IMR-90 (cell line): ENCODE results near the gene EGFR. TPM values are rescaled to one million over a fixed set of nuclear protein-coding genes. Genes with fewer than 3 reads are reported as not detected.

ENCODE experiments used
- ATAC-seq: fragments of 200-7000 bp; cut with Tn5 transposase; 2 replicates; pipeline ENCODE4 v1.9.1; 2020; ENCODE audit warnings: low read depth, mild to moderate bottlenecking, moderate library complexity
- BruUV-seq: library from RNA; stranded (reverse); fragments of 400-500 nt; replicated peaks from 2 replicates; lab custom pipeline; 2021; lab: Mats Ljungman, UMichigan
- CTCF ChIA-PET: fragments of 300-600 bp; formaldehyde crosslinking; extraction: SDS; loops from one replicate; lab custom pipeline; 2021; ENCODE audit warnings: antibody characterized with exemption; lab: Yijun Ruan, JAX
- POLR2A ChIA-PET: fragments of 300-600 bp; sonication (Branson Sonifier 250); formaldehyde crosslinking; loops from one replicate; lab custom pipeline; 2022; ENCODE audit warnings: antibody characterized with exemption; ENCODE audit not compliant: unreplicated experiment; lab: Charles Lee
- DNase-seq: peaks from one replicate; pipeline ENCODE4 v3.0.0; 2013
- H2AFZ ChIP-seq: replicated peaks from 2 replicates; pipeline ENCODE3; 2013; ENCODE audit warnings: low read length, mild to moderate bottlenecking; ENCODE audit not compliant: poor library complexity
- H2AK5ac ChIP-seq: 2 replicates; pipeline ENCODE4 v1.6.1; 2013; ENCODE audit warnings: low read depth, low read length, inconsistent platforms
- H2AK9ac ChIP-seq: replicated peaks from 2 replicates; pipeline ENCODE3; 2013; ENCODE audit warnings: mild to moderate bottlenecking, low read depth, low read length, moderate library complexity; ENCODE audit not compliant: poor library complexity
- H2BK120ac ChIP-seq: 2 replicates; pipeline ENCODE4 v1.6.1; 2013; ENCODE audit warnings: low read depth, low read length, inconsistent platforms
- H2BK15ac ChIP-seq: 3 replicates; pipeline ENCODE4 v1.6.1; 2013; ENCODE audit warnings: low read depth, low read length, inconsistent platforms
- H2BK20ac ChIP-seq: 2 replicates; pipeline ENCODE4 v1.6.1; 2013; ENCODE audit warnings: low read depth, mild to moderate bottlenecking, inconsistent platforms, low read length, moderate library complexity
- H2BK5ac ChIP-seq: 2 replicates; pipeline ENCODE4 v1.6.1; 2013; ENCODE audit warnings: mild to moderate bottlenecking, low read depth, low read length, inconsistent platforms; ENCODE audit not compliant: poor library complexity, severe bottlenecking
- H3K14ac ChIP-seq: replicated peaks from 2 replicates; pipeline ENCODE4 v1.6.1; 2013; ENCODE audit warnings: low read depth, low read length, inconsistent platforms
- H3K18ac ChIP-seq: 2 replicates; pipeline ENCODE4 v1.6.1; 2013; ENCODE audit warnings: low read depth, low read length, control low read depth
- H3K23ac ChIP-seq: 2 replicates; pipeline ENCODE4 v1.6.1; 2013; ENCODE audit warnings: low read depth, low read length, inconsistent platforms
- H3K27ac ChIP-seq: 2 replicates; pipeline ENCODE4 v1.5.1; 2013; ENCODE audit warnings: mild to moderate bottlenecking, control low read depth, low read length; ENCODE audit not compliant: insufficient read depth
- H3K27me3 ChIP-seq: 2 replicates; pipeline ENCODE4 v1.6.1; 2013; ENCODE audit warnings: low read length; ENCODE audit not compliant: control insufficient read depth, insufficient read depth
- H3K36me3 ChIP-seq: 2 replicates; pipeline ENCODE4 v1.6.1; 2013; ENCODE audit warnings: low read length, mixed read lengths; ENCODE audit not compliant: control insufficient read depth, insufficient read depth
- H3K4ac ChIP-seq: 2 replicates; pipeline ENCODE4 v1.6.1; 2013; ENCODE audit warnings: low read depth, low read length, inconsistent platforms
- H3K4me1 ChIP-seq: 2 replicates; pipeline ENCODE4 v1.6.1; 2013; ENCODE audit warnings: low read length, mixed read lengths; ENCODE audit not compliant: control insufficient read depth, insufficient read depth
- H3K4me2 ChIP-seq: 2 replicates; pipeline ENCODE4 v1.6.1; 2013; ENCODE audit warnings: low read depth, mild to moderate bottlenecking, control low read depth, low read length, moderate library complexity
- H3K4me3 ChIP-seq: 2 replicates; pipeline ENCODE4 v1.5.1; 2013; ENCODE audit warnings: low read depth, mild to moderate bottlenecking, control low read depth, low read length, moderate library complexity; ENCODE audit not compliant: insufficient read depth
- H3K56ac ChIP-seq: 2 replicates; pipeline ENCODE4 v1.6.1; 2013; ENCODE audit warnings: low read length, inconsistent platforms; ENCODE audit not compliant: insufficient read depth; ENCODE audit errors: extremely low read depth
- H3K79me1 ChIP-seq, 2 experiments: 2 replicates each; pipeline ENCODE4 v1.6.1; 2013; ENCODE audit warnings: low read length in 2 of 2, inconsistent platforms in 1 of 2, low read depth in 1 of 2
- H3K9ac ChIP-seq: 2 replicates; pipeline ENCODE4 v1.6.1; 2013; ENCODE audit warnings: low read depth, low read length, control low read depth
- H3K9me1 ChIP-seq: 2 replicates; pipeline ENCODE4 v1.6.1; 2013; ENCODE audit warnings: low read length, inconsistent platforms; ENCODE audit not compliant: insufficient read depth
- H3K9me3 ChIP-seq: 2 replicates; pipeline ENCODE4 v1.6.1; 2013; ENCODE audit warnings: low read length; ENCODE audit not compliant: control insufficient read depth, insufficient read depth
- H4K20me1 ChIP-seq: 2 replicates; pipeline ENCODE4 v1.6.1; 2013; ENCODE audit warnings: low read length, inconsistent platforms; ENCODE audit not compliant: insufficient read depth
- H4K5ac ChIP-seq: 2 replicates; pipeline ENCODE4 v1.6.1; 2013; ENCODE audit warnings: mild to moderate bottlenecking, low read depth, low read length, control low read depth
- H4K8ac ChIP-seq, 2 experiments: 2 replicates each; pipeline ENCODE4 v1.6.1; 2013; ENCODE audit warnings: low read depth in 2 of 2, low read length in 2 of 2, control low read depth in 1 of 2, inconsistent platforms in 1 of 2
- H4K91ac ChIP-seq: 2 replicates; pipeline ENCODE4 v1.6.1; 2013; ENCODE audit warnings: low read depth, low read length, inconsistent platforms; ENCODE audit not compliant: insufficient read depth
- BHLHE40 ChIP-seq: fragments of 150-350 bp; IDR thresholded peaks from 2 replicates; pipeline ENCODE4 v1.6.1; 2016; ENCODE audit warnings: mild to moderate bottlenecking, low read depth, low read length
- CEBPB ChIP-seq: IDR thresholded peaks from 2 replicates; pipeline ENCODE4 v1.6.1; 2012; ENCODE audit warnings: low read depth, low read length, improper control_type of control experiment
- CHD1 ChIP-seq: IDR thresholded peaks from 2 replicates; pipeline ENCODE4 v1.6.1; 2012; ENCODE audit warnings: low read depth, low read length, improper control_type of control experiment
- FOS ChIP-seq: fragments of 150-350 bp; IDR thresholded peaks from 2 replicates; pipeline ENCODE4 v1.6.1; 2016; ENCODE audit warnings: low read depth, low read length
- MAFK ChIP-seq: IDR thresholded peaks from 2 replicates; pipeline ENCODE4 v1.6.1; 2012; ENCODE audit warnings: low read depth, low read length, improper control_type of control experiment
- MAZ ChIP-seq: IDR thresholded peaks from 2 replicates; pipeline ENCODE4 v1.6.1; 2012; ENCODE audit warnings: low read depth, mild to moderate bottlenecking, low read length, improper control_type of control experiment, moderate library complexity, borderline replicate concordance
- MXI1 ChIP-seq: IDR thresholded peaks from 2 replicates; pipeline ENCODE4 v1.6.1; 2012; ENCODE audit warnings: low read depth, mild to moderate bottlenecking, low read length, moderate library complexity, borderline replicate concordance
- NFE2L2 ChIP-seq: fragments of 150-350 bp; IDR thresholded peaks from 2 replicates; pipeline ENCODE4 v1.6.1; 2016; ENCODE audit warnings: low read depth, mild to moderate bottlenecking, low read length
- POLR2A ChIP-seq: IDR thresholded peaks from 2 replicates; pipeline ENCODE4 v1.6.1; 2012; ENCODE audit warnings: mild to moderate bottlenecking, low read depth, low read length
- RAD21 ChIP-seq: IDR thresholded peaks from 2 replicates; pipeline ENCODE4 v1.6.1; 2012; ENCODE audit warnings: low read length, improper control_type of control experiment
- RCOR1 ChIP-seq: IDR thresholded peaks from 2 replicates; pipeline ENCODE4 v1.6.1; 2012; ENCODE audit warnings: mild to moderate bottlenecking, low read length, improper control_type of control experiment; ENCODE audit not compliant: insufficient replicate concordance
- RFX5 ChIP-seq: IDR thresholded peaks from 2 replicates; pipeline ENCODE4 v1.8.0; 2012; ENCODE audit warnings: low read depth, mild to moderate bottlenecking, low read length, moderate library complexity
- SMC3 ChIP-seq: fragments of 150-350 bp; IDR thresholded peaks from 2 replicates; pipeline ENCODE4 v1.6.1; 2016; ENCODE audit warnings: low read depth, mild to moderate bottlenecking, antibody characterized with exemption, low read length, moderate library complexity
- WGBS, 2 experiments: methylation state at CpG; one replicate each; pipeline versions ENCODE4 v1.1.5 to v1.1.7; 2013; ENCODE audit warnings: missing lambda C conversion rate in 2 of 2; ENCODE audit not compliant: insufficient read length in 1 of 2; ENCODE audit errors: extremely low coverage in 2 of 2; 5-methylcytosine and 5-hydroxymethylcytosine counted together
- dilution Hi-C: fragments of 300-500 bp; cut with HindIII; formaldehyde crosslinking; loops from one replicate; pipeline ENCODE4 v1.14.3; 2018; ENCODE audit warnings: low sequenced_read_pairs; ENCODE audit not compliant: unreplicated experiment
- in situ Hi-C: fragments of 300-500 bp; cut with MboI; formaldehyde crosslinking; loops from 3 replicates; pipeline ENCODE4 v1.14.3; 2019; ENCODE audit warnings: low sequenced_read_pairs, inconsistent platforms, mixed read lengths
- intact Hi-C: fragments of 100-400 bp; cut with micrococcal nuclease; formaldehyde crosslinking; loops from 2 replicates; pipeline ENCODE4 v1.10.0; 2022
- polyA plus RNA-seq, 3 experiments: library from polyadenylated mRNA; depleted of rRNA; stranded (reverse); fragments of >200 nt; gene quantifications; 2 replicates each; pipeline ENCODE4 v1.2.3, GENCODE V29; 2012; ENCODE audit warnings: low replicate concordance in 1 of 3
- total RNA-seq: library from RNA; depleted of rRNA; stranded (reverse); fragments of >200 nt; gene quantifications from 2 replicates; pipeline ENCODE4 v1.2.3, GENCODE V29; 2012
- TF ChIP-seq, protein P1 (sequence below): fragments of 150-350 bp; IDR thresholded peaks from 2 replicates; pipeline ENCODE4 v1.6.1; 2016; ENCODE audit warnings: low read depth, mild to moderate bottlenecking, low read length, moderate library complexity, borderline replicate concordance
- TF ChIP-seq, protein P2 (sequence below): conservative IDR thresholded peaks from 2 replicates; pipeline ENCODE4 v1.5.1; 2012; ENCODE audit warnings: mild to moderate bottlenecking, low read depth, low read length, improper control_type of control experiment
- TF ChIP-seq, protein P3 (sequence below): fragments of 150-350 bp; IDR thresholded peaks from 2 replicates; pipeline ENCODE4 v1.6.1; 2017; ENCODE audit warnings: mild to moderate bottlenecking, antibody characterized with exemption, low read length, low read depth

Gene EGFR
- total and polyA plus RNA-seq, 2 of the 4 experiments (the other 2 are of a cell fraction): 36.9 to 60.4 TPM

DNA sequence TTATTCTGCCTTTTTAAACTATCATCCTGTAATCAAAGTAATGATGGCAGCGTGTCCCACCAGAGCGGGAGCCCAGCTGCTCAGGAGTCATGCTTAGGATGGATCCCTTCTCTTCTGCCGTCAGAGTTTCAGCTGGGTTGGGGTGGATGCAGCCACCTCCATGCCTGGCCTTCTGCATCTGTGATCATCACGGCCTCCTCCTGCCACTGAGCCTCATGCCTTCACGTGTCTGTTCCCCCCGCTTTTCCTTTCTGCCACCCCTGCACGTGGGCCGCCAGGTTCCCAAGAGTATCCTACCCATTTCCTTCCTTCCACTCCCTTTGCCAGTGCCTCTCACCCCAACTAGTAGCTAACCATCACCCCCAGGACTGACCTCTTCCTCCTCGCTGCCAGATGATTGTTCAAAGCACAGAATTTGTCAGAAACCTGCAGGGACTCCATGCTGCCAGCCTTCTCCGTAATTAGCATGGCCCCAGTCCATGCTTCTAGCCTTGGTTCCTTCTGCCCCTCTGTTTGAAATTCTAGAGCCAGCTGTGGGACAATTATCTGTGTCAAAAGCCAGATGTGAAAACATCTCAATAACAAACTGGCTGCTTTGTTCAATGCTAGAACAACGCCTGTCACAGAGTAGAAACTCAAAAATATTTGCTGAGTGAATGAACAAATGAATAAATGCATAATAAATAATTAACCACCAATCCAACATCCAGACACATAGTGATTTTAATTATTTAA is 151.7 kb downstream of the EGFR start:
- H3K27ac ChIP-seq: no peak overlapping the region
- H3K18ac ChIP-seq: no peak overlapping the region
- peaks cover 71% of the 10 kb centered on the region for H3K36me3 ChIP-seq
- no peak overlapping the region for H2AK5ac ChIP-seq
- in situ Hi-C loops (loop anchor here (25.0 kb wide), 1 partner anchor 383 kb away; no protein-coding TSS in a partner anchor), dilution Hi-C loops (no loop called here), intact Hi-C loops (no loop called here)
- H3K9ac ChIP-seq: no peak overlapping the region
- H3K9me3 ChIP-seq: no peaks in the 10 kb centered on the region
- 93% methylated on average over 10 of the region's 11 CpGs; no CpG with 5 or more reads in 1 of the 2 experiments for WGBS, 2 experiments
- no TSS peak for BruUV-seq
- no peak for ATAC-seq
- no peak overlapping the region for H2AFZ ChIP-seq
- H4K91ac ChIP-seq: no peak overlapping the region
- no peak overlapping the region for H3K4me2 ChIP-seq
- H3K4me3 ChIP-seq: no peak overlapping the region
- no peak overlapping the region for H3K23ac ChIP-seq
- H3K9me1 ChIP-seq: peaks cover 20% of the 10 kb centered on the region
- no peak overlapping the region for H2BK15ac ChIP-seq
- no peak overlapping the region for H2BK20ac ChIP-seq
- H2BK120ac ChIP-seq: no peak overlapping the region
- TF ChIP-seq, protein P1, sequence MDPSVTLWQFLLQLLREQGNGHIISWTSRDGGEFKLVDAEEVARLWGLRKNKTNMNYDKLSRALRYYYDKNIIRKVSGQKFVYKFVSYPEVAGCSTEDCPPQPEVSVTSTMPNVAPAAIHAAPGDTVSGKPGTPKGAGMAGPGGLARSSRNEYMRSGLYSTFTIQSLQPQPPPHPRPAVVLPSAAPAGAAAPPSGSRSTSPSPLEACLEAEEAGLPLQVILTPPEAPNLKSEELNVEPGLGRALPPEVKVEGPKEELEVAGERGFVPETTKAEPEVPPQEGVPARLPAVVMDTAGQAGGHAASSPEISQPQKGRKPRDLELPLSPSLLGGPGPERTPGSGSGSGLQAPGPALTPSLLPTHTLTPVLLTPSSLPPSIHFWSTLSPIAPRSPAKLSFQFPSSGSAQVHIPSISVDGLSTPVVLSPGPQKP: no peak
- TF ChIP-seq MXI1: no peak
- no peak for TF ChIP-seq MAZ
- no peak for TF ChIP-seq POLR2A
- TF ChIP-seq CEBPB: no peak
- TF ChIP-seq NFE2L2: no peak
- TF ChIP-seq BHLHE40: no peak
- TF ChIP-seq MAFK: no peak
- TF ChIP-seq, protein P2, sequence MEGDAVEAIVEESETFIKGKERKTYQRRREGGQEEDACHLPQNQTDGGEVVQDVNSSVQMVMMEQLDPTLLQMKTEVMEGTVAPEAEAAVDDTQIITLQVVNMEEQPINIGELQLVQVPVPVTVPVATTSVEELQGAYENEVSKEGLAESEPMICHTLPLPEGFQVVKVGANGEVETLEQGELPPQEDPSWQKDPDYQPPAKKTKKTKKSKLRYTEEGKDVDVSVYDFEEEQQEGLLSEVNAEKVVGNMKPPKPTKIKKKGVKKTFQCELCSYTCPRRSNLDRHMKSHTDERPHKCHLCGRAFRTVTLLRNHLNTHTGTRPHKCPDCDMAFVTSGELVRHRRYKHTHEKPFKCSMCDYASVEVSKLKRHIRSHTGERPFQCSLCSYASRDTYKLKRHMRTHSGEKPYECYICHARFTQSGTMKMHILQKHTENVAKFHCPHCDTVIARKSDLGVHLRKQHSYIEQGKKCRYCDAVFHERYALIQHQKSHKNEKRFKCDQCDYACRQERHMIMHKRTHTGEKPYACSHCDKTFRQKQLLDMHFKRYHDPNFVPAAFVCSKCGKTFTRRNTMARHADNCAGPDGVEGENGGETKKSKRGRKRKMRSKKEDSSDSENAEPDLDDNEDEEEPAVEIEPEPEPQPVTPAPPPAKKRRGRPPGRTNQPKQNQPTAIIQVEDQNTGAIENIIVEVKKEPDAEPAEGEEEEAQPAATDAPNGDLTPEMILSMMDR: no peak
- no peak for TF ChIP-seq RFX5
- no peak for TF ChIP-seq RCOR1
- TF ChIP-seq SMC3: no peak
- TF ChIP-seq CHD1: no peak
- TF ChIP-seq, protein P3, sequence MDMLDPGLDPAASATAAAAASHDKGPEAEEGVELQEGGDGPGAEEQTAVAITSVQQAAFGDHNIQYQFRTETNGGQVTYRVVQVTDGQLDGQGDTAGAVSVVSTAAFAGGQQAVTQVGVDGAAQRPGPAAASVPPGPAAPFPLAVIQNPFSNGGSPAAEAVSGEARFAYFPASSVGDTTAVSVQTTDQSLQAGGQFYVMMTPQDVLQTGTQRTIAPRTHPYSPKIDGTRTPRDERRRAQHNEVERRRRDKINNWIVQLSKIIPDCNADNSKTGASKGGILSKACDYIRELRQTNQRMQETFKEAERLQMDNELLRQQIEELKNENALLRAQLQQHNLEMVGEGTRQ: no peak
- TF ChIP-seq FOS: no peak
- TF ChIP-seq RAD21: no peak
- no peak overlapping the region for H3K4ac ChIP-seq
- no peak overlapping the region for H3K14ac ChIP-seq
- H2AK9ac ChIP-seq: no peak overlapping the region
- H3K4me1 ChIP-seq: no peaks in the 10 kb centered on the region
- peaks cover 25 to 69% of the 10 kb centered on the region in 2 experiments for H3K79me1 ChIP-seq
- no peak overlapping the region for H3K56ac ChIP-seq
- no peak for DNase-seq
- H2BK5ac ChIP-seq: no peak overlapping the region
- CTCF ChIA-PET: no interaction called here
- no peak overlapping the region for H4K5ac ChIP-seq
- H4K8ac ChIP-seq: no peak overlapping the region
- H3K27me3 ChIP-seq: no peaks in the 10 kb centered on the region
- POLR2A ChIA-PET: no interaction called here
- peaks cover 14% of the 10 kb centered on the region for H4K20me1 ChIP-seq
